ENCODE data around the gene LIN7B. TPM values are rescaled to one million over a fixed set of nuclear protein-coding genes. Genes with fewer than 3 reads are reported as not detected.
"Not testable (repeated sequence)": the region's sequence is repeated elsewhere in the genome, so short reads cannot be mapped to it uniquely, and the experiment has no call there.

Gene LIN7B
- total RNA-seq, 2 donors from 2014 or later, result 11.4 to 14.9 TPM

DNA sequence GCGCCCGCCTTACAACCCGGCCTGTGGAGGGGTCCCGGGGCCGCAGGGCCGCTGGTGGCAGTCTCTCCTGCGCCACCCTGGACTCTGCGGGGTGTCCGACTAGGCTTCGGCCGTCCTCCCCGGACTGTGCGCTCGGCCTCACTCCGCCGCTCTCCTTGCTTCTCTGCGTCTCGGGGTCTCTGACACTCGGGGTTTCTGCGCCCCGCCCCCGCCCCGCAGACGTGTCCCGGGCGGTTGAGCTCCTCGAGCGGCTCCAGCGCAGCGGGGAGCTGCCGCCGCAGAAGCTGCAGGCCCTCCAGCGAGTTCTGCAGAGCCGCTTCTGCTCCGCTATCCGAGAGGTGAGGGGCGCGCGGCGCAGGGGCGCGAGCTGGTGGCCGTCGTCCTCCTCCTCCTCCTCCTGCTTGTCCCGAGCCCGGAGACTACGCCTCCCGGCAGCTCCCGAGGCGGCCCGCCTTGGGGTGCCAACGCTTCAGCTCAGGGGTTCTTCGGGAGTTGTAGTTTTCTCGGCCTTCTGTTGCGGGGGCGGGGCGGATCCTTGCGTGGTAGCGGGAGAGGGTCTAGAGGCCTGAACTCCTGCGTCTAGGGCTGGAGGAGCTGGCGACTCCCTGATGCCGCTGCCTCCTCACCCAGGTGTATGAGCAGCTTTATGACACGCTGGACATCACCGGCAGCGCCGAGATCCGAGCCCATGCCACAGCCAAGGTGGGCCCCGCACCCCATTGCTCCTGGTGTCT is 627 bp downstream of the LIN7B start:
- DNase-seq, result peak; percentile 81
- intact Hi-C loops (cut with DNase I), result loop anchor here in 1 of 2 donors (5.0 kb wide), 1 partner anchor 33 kb away; no protein-coding TSS in a partner anchor
- peak; percentile 12 to 45 for ATAC-seq

- intact Hi-C loops (cut with DNase I), result no loop called here
- DNase-seq, result peak; percentile 52
These were observed 2.4 kb downstream of the LIN7B start for GRCh38 chr19:49116544-49116943.

GRCh38 chr19:49117677-49118564 is 3.8 kb downstream of the LIN7B start:
- intact Hi-C loops (cut with DNase I), result no loop called here
- ATAC-seq (no peak), DNase-seq (peak; percentile 37)

More at GRCh38 chr19:49116544-49116943, 2.4 kb downstream of the LIN7B start:
- ATAC-seq, result no peak

- DNase-seq, result peak; percentile 96
- intact Hi-C loops (cut with DNase I), result no loop called here
- peak; percentile 91 to 94 for ATAC-seq
These were observed 4.6 kb downstream of the LIN7B start, which contains the start of gene C19orf73 for GRCh38 chr19:49118565-49119410. C19orf73 (minus strand) TSS chr19:49119143; CDS start chr19:49119022, 121 bp downstream.

DNA sequence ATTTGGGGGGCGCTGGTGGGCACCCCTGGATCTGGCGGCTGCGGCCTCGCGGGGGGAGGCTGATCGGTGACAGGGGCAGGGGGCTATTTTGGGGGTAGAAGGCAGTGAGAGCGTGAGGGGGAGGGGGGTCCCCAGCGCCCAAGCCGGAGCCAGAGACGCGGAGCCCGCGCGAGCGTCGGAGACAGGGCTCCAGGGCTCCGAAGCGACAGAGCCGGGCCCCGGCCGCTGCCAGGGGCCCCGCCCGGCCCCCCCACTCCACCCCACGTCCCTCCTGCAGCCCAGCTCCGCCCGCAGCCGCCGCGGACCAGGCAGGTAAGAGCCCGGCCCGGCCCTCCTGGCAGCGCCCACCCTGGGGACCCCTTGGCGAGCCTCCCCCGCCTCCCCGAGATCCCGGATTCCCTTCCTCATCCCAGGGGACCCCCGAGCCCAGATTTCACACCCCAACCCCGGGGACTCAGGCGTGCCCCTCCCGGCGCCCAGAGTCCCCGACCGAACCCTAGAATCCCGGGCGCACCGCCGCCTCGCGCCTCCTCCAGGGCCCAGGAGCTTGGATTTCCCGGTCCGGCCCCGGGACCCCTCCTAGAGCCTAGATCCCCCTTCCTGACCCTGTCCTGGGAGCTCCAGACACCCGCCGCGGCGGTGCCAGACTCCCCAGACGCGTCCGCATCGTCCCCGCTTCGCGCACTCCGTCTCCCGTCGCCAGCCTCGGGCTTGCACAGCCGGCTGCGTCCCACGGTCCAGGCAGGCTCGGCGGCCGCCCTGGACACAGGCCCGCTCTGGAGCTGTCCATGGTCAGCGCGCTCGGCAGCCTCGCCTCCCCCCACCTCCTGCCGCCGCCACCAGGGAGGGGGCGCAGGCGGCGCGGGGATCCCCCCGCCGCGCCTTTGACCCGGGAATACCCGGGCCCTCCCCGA is 5.5 kb downstream of the LIN7B start, which contains the start of gene PPFIA3:
Gene PPFIA3 (plus strand): TSS at position 134 of the 914 bp plus-strand sequence. CDS start 8,330 bp downstream, outside the sequence.
- ATAC-seq (peak; percentile 66 to 70), DNase-seq (peak; percentile 79)
- intact Hi-C loops (cut with DNase I), result no loop called here

GRCh38 chr19:49120325-49120683 is 6.1 kb downstream of the LIN7B start:
- ATAC-seq, result no peak
- DNase-seq, result no peak
- intact Hi-C loops (cut with DNase I), result no loop called here

- no peak for DNase-seq
- intact Hi-C loops (cut with DNase I), result no loop called here
- ATAC-seq, result no peak
These were observed 6.7 kb downstream of the LIN7B start for GRCh38 chr19:49120868-49121267.

DNA sequence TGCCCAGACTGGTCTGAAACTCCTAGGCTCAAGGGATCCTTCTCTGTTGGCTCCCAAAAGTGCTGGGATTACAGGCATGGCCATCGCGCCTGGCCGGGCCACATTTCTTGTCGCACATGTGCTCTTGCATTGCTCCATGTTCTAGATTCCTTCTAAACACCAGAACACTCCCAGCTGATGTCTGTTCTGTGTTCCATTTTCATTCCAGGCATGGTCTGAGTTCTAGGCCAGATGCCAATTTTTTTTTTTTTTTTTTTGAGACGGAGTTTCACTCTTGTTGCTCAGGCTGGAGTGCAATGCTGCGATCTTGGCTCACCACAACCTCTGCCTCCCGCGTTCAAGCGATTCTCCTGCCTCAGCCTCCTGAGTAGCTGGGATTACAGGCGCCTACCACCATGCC is 7.7 kb downstream of the LIN7B start:
- DNase-seq; ATAC-seq; intact Hi-C loops (cut with DNase I): not testable (repeated sequence)

DNA sequence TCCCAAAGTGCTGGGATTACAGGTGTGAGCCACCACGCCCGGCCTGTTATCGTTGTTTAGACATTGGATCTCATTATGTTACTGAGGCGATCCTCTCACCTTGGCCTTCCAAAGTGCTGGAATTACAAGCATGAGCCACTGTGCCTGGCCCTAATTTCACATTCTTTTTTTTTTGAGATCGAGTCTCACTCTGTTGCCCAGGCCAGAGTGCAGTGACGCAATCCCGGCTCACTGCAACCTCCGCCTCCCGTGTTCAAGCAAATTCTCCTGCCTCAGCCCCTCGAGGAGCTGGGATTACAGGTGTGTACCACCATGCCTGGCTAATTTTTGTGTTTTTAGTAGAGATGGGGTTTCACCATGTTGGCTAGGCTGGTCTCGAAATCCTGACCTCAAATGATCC is 9.1 kb downstream of the LIN7B start:
- intact Hi-C loops (cut with DNase I); ATAC-seq; DNase-seq: not testable (repeated sequence)

GRCh38 chr19:49125025-49125731 is 11.0 kb downstream of the LIN7B start:
- DNase-seq (no peak), ATAC-seq (no peak)
- intact Hi-C loops (cut with DNase I), result no loop called here

- DNase-seq (no peak), ATAC-seq (no peak)
These were observed 12.4 kb downstream of the LIN7B start for GRCh38 chr19:49126575-49126974.

DNA sequence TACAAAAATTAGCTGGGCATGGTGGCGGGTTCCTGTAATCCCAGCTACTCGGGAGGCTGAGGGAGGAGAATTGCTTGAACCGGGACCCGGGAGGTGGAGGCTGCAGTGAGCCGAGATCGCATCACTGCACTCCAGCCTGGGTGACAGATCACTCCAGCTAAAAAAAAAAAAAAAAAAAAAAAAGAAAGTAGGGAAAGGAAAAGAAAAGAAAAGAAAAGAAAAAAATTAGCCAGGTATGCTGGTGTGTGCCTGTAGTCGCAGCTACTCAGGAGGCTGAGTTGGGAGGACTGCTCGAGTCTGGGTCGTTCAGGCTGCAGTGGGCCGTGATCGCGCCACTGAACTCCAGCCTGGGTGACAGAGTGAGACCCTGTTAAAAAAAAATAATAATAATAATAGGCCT is 13.1 kb downstream of the LIN7B start:
- ATAC-seq; intact Hi-C loops (cut with DNase I); DNase-seq: not testable (repeated sequence)

More at GRCh38 chr19:49126575-49126974, 12.4 kb downstream of the LIN7B start:
- intact Hi-C loops (cut with DNase I), result no loop called here

DNA sequence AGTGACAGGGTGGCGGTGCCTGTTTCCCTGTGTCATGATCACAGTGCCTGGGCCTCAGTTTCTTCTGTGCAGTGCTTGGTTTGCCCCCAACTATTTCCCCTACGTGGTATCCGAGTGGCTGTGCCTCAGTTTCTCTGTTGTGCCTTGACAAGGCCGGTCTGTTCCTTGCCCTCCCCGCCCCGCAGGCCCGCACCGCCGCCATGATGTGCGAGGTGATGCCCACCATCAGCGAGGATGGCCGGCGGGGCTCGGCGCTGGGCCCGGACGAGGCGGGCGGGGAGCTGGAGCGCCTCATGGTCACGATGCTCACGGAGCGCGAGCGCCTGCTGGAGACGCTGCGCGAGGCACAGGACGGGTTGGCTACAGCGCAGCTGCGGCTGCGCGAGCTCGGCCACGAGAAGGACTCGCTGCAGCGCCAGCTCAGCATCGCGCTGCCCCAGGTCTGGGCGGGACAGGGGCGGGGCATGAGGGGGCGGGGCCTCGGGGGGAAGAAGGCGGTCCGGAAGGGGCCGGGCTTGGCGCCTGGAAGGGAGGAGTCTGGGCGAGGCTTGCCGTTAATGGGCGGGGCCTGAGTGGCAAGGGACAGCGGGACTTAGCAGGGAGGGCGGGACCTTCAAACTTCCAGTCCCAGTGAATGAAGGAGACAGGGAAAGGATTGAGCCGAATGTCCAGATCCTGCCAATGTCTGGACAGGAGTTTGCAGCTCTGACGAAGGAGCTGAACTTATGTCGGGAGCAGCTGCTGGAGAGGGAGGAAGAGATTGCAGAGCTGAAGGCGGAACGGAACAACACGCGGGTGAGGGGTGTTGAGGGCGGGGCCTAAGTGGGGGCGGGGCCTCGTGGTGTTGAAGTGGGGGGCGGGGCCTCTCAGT is 13.7 kb downstream of the LIN7B start:
- DNase-seq, result peak; percentile 96
- intact Hi-C loops (cut with DNase I), result no loop called here

DNA sequence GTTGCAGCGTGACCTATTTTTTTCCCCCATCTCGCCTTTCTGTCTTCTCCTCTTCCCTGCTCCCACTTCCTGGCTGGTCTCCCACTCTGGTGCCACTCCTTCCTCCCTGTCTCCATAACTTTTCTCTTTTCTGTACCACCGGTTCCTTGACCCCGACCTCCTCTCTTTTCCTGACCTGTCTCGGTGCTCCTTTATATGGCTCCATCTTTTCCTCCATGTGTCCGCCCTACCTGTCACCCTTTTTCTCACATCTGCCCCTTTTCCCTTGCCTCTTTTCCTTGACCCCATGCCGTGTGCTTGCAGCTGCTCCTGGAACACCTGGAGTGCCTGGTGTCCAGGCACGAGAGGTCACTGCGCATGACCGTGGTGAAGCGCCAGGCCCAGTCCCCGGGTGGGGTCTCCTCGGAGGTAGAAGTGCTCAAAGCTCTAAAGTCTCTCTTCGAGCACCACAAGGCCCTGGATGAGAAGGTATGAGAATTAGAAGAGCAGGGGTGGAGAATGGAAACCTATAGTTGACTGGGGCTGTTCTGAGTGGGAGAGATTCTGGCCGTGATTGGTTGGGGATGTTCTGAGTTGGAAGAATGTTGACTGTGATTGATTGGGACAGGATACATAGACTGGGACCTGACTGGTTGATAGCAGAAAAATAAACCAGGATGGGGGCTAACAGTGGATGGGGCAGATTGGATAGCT is 14.5 kb downstream of the LIN7B start:
- ATAC-seq (no peak), DNase-seq (no peak)
- intact Hi-C loops (cut with DNase I), result no loop called here

More for the DNA sequence above, 13.7 kb downstream of the LIN7B start:
- ATAC-seq, result peak; percentile 99

- DNase-seq (no peak), ATAC-seq (no peak)
- intact Hi-C loops (cut with DNase I), result no loop called here
These were observed 15.0 kb downstream of the LIN7B start for GRCh38 chr19:49129238-49129583.

DNA sequence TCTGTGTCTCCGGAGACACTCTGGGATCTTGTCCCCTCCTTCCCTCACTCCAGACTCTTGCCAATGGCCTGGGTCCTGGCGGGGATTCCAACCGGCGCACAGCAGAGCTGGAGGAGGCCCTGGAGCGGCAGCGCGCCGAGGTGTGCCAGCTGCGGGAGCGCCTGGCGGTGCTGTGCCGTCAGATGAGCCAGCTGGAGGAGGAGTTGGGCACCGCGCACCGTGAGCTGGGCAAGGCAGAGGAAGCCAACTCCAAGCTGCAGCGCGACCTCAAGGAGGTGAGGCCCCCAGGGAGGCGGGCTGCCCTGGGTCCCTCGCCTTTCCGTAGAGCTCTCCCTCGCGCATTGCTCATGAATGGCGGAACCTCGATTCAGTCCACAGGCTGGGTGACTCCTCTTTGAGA is 16.2 kb downstream of the LIN7B start:
- no peak for ATAC-seq
- intact Hi-C loops (cut with DNase I), result no loop called here
- DNase-seq, result no peak

Measured in left cardiac atrium (tissue), 4 donors.